ENCODE data around the gene HLA-DRB1. TPM values are rescaled to one million over a fixed set of nuclear protein-coding genes. Genes with fewer than 3 reads are reported as not detected.
"Not testable (repeated sequence)": the region's sequence is repeated elsewhere in the genome, so short reads cannot be mapped to it uniquely, and the experiment has no call there.

HLA-DRB1 gene
- total RNA-seq, 2 donors from 2014 or later = 7.4 to 15.1 TPM

GRCh38 chr6:32603888-32604287, 14.2 kb upstream of the HLA-DRB1 start:
- Mint-ChIP-seq H3K27ac (peak overlapping the region; percentile 44), H3K9me3 (peaks cover 1 to 6% of the 10 kb centered on the region in 2 donors), H3K4me1 (ENCODE audit: low read depth) (peaks cover 11% of the 10 kb centered on the region), H3K4me3 (peak overlapping the region; percentile 18 to 48), H3K36me3 (ENCODE audit: insufficient read depth in 2 of 2) (peaks cover 3 to 5% of the 10 kb centered on the region in 2 donors), H3K27me3 (ENCODE audit: low read depth) (no peaks in the 10 kb centered on the region)
- DNase-seq (no peak), ATAC-seq (replicated peaks in 1 of 2) (no peak)

GRCh38 chr6:32603222-32603621, 13.6 kb upstream of the HLA-DRB1 start:
- Mint-ChIP-seq H3K27me3 (ENCODE audit: low read depth) (no peaks in the 10 kb centered on the region), H3K27ac (no peak overlapping the region), H3K36me3 (ENCODE audit: insufficient read depth in 2 of 2) (peaks cover 3 to 5% of the 10 kb centered on the region in 2 donors), H3K4me1 (ENCODE audit: low read depth) (peaks cover 11% of the 10 kb centered on the region), H3K4me3 (no peak overlapping the region), H3K9me3 (peaks cover 1 to 6% of the 10 kb centered on the region in 2 donors)
- no peak for DNase-seq
- ATAC-seq (replicated peaks in 1 of 2) = no peak

DNA sequence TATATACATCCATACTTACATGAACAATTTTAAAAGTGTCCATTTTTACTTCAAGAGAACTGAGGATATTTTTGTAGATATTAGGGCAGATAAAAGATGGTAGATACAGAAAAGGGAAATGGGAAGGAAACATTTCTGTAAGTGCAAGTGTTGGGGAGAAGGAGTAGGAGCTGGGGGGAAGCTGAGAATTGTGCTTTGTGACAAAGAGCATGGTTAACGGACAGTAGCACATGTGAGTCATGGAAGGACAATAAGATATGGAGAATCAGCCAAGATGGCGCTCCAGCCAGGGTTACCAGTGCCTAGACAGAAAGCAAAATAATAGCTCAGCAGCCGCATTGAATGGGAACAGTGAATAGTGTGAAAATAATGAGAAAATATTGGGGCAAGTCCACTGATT, 12.7 kb upstream of the HLA-DRB1 start:
- H3K9me3 Mint-ChIP-seq = peaks cover 1 to 6% of the 10 kb centered on the region in 2 donors
- H3K27me3 Mint-ChIP-seq (ENCODE audit: low read depth) = no peaks in the 10 kb centered on the region
- H3K36me3 Mint-ChIP-seq (ENCODE audit: insufficient read depth in 2 of 2) = peaks cover 3 to 5% of the 10 kb centered on the region in 2 donors
- no peak for ATAC-seq (replicated peaks in 1 of 2)
- no peak overlapping the region for H3K27ac Mint-ChIP-seq
- peaks cover 11% of the 10 kb centered on the region for H3K4me1 Mint-ChIP-seq (ENCODE audit: low read depth)
- H3K4me3 Mint-ChIP-seq = no peak overlapping the region
- no peak for DNase-seq

- H3K27me3 Mint-ChIP-seq (ENCODE audit: low read depth) = no peaks in the 10 kb centered on the region
- DNase-seq (no peak), ATAC-seq (replicated peaks in 1 of 2) (no peak)
- peaks cover 1 to 2% of the 10 kb centered on the region in 2 donors for H3K9me3 Mint-ChIP-seq
- H3K27ac Mint-ChIP-seq = no peak overlapping the region
- H3K36me3 Mint-ChIP-seq (ENCODE audit: insufficient read depth in 2 of 2) = peaks cover 0 to 3% of the 10 kb centered on the region in 2 donors
- no peaks in the 10 kb centered on the region for H3K4me1 Mint-ChIP-seq (ENCODE audit: low read depth)
- H3K4me3 Mint-ChIP-seq = no peak overlapping the region
Measured at GRCh38 chr6:32597024-32597423, 7.4 kb upstream of the HLA-DRB1 start.

GRCh38 chr6:32590713-32591112, 1.1 kb upstream of the HLA-DRB1 start:
- not testable (repeated sequence) for H3K36me3 Mint-ChIP-seq (ENCODE audit: insufficient read depth in 2 of 2); H3K9me3 Mint-ChIP-seq; ATAC-seq (replicated peaks in 1 of 2); DNase-seq; H3K4me1 Mint-ChIP-seq (ENCODE audit: low read depth); H3K27ac Mint-ChIP-seq; H3K27me3 Mint-ChIP-seq (ENCODE audit: low read depth); H3K4me3 Mint-ChIP-seq

- H3K4me3 Mint-ChIP-seq = peak overlapping the region in 1 of 2 donors; percentile 32
- ATAC-seq (replicated peaks in 1 of 2) = no peak
Measured at GRCh38 chr6:32588156-32588555, 1.5 kb downstream of the HLA-DRB1 start.

DNA sequence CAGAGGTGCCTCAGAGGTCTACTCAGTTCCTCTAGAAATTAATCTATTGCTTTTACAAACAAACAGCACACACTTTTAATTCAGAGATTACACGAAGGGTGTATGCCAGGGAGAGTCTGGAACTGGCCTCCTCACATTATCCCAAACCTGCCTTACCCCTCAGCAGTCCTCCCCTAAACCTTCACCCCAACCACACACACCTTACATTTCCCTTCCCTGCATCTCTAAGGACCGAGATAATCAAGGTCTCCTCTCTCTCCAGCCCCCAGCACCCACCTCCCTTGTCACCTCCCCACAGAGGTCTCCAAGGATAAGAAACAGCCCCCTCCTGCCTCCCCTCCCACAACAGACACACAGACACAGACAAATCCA, 6.1 kb downstream of the HLA-DRB1 start:
- ATAC-seq (replicated peaks in 1 of 2) = peak in 1 of 2 donors; percentile 33
- H3K4me1 Mint-ChIP-seq (ENCODE audit: low read depth) = peaks cover 12% of the 10 kb centered on the region

More at GRCh38 chr6:32588156-32588555, 1.5 kb downstream of the HLA-DRB1 start:
- H3K9me3 Mint-ChIP-seq = no peaks in the 10 kb centered on the region
- H3K27ac Mint-ChIP-seq = no peak overlapping the region
- H3K36me3 Mint-ChIP-seq (ENCODE audit: insufficient read depth in 2 of 2) = no peaks in the 10 kb centered on the region
- peaks cover 6% of the 10 kb centered on the region for H3K27me3 Mint-ChIP-seq (ENCODE audit: low read depth)
- peaks cover 5% of the 10 kb centered on the region for H3K4me1 Mint-ChIP-seq (ENCODE audit: low read depth)
- no peak for DNase-seq

GRCh38 chr6:32581315-32582095, 8.1 kb downstream of the HLA-DRB1 start:
- H3K27ac Mint-ChIP-seq = no peak overlapping the region
- H3K9me3 Mint-ChIP-seq = no peaks in the 10 kb centered on the region
- no peaks in the 10 kb centered on the region for H3K27me3 Mint-ChIP-seq (ENCODE audit: low read depth)
- no peaks in the 10 kb centered on the region for H3K36me3 Mint-ChIP-seq (ENCODE audit: insufficient read depth in 2 of 2)
- peaks cover 12% of the 10 kb centered on the region for H3K4me1 Mint-ChIP-seq (ENCODE audit: low read depth)
- H3K4me3 Mint-ChIP-seq = no peak overlapping the region
- ATAC-seq (replicated peaks in 1 of 2) = no peak
- DNase-seq = no peak

More for the DNA sequence above, 6.1 kb downstream of the HLA-DRB1 start:
- no peaks in the 10 kb centered on the region for H3K36me3 Mint-ChIP-seq (ENCODE audit: insufficient read depth in 2 of 2)
- no peak for DNase-seq
- no peaks in the 10 kb centered on the region for H3K27me3 Mint-ChIP-seq (ENCODE audit: low read depth)
- no peak overlapping the region for H3K27ac Mint-ChIP-seq
- H3K4me3 Mint-ChIP-seq = peak overlapping the region in 1 of 2 donors; percentile 89
- H3K9me3 Mint-ChIP-seq = no peaks in the 10 kb centered on the region

DNA sequence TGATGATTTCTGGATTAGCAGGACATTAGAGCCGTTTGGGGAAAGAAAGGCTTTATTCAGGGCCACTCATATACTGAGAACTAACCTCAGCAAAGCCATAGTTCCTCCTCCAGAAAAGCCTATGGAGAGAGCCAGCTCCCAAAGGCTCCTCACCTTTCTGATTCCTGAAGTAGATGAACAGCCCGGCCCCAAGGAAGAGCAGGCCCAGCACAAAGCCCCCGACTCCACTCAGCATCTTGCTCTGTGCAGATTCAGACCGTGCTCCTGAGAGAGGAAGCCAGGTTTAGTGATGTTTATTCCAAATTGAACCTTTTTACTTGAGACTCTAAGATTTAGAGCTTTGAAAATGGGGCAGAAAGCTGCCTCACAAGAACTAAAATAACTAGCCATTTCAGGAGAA, 9.1 kb downstream of the HLA-DRB1 start:
- Mint-ChIP-seq H3K4me1 (ENCODE audit: low read depth) (peaks cover 12% of the 10 kb centered on the region), H3K9me3 (no peaks in the 10 kb centered on the region), H3K4me3 (no peak overlapping the region), H3K27ac (no peak overlapping the region), H3K27me3 (ENCODE audit: low read depth) (no peaks in the 10 kb centered on the region), H3K36me3 (ENCODE audit: insufficient read depth in 2 of 2) (no peaks in the 10 kb centered on the region)
- peak in 1 of 2 donors; percentile 4 for ATAC-seq (replicated peaks in 1 of 2)
- no peak for DNase-seq

- peaks cover 8% of the 10 kb centered on the region for H3K4me1 Mint-ChIP-seq (ENCODE audit: low read depth)
- H3K4me3 Mint-ChIP-seq = peak overlapping the region in 1 of 2 donors; percentile 43
- no peaks in the 10 kb centered on the region for H3K9me3 Mint-ChIP-seq
- no peaks in the 10 kb centered on the region for H3K36me3 Mint-ChIP-seq (ENCODE audit: insufficient read depth in 2 of 2)
- H3K27me3 Mint-ChIP-seq (ENCODE audit: low read depth) = no peaks in the 10 kb centered on the region
- no peak for DNase-seq
- ATAC-seq (replicated peaks in 1 of 2) = no peak
- H3K27ac Mint-ChIP-seq = no peak overlapping the region
Measured at GRCh38 chr6:32578962-32579361, 10.7 kb downstream of the HLA-DRB1 start.

GRCh38 chr6:32577493-32577892, 12.2 kb downstream of the HLA-DRB1 start:
- not testable (repeated sequence) for DNase-seq; H3K36me3 Mint-ChIP-seq (ENCODE audit: insufficient read depth in 2 of 2); ATAC-seq (replicated peaks in 1 of 2); H3K4me3 Mint-ChIP-seq; H3K27me3 Mint-ChIP-seq (ENCODE audit: low read depth); H3K27ac Mint-ChIP-seq; H3K9me3 Mint-ChIP-seq; H3K4me1 Mint-ChIP-seq (ENCODE audit: low read depth)

DNA sequence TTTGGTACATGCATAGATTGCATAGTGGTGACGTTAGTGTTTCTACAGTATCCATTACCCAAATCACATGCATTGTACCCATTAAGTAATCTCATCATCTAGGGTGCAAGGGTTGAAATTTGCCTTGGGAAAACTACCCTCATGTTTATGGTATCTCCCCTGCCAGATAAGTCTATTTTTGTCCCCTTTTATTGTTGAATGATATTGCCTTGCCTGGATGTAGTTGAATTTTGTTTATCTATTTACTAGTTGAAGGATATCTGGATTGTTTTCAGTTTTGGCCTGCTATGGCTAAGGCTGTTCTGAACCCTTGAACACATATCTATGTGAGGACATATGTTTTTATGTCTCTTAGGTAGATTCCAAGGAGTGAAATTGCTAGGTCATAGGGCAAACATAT, 13.4 kb downstream of the HLA-DRB1 start:
- no peaks in the 10 kb centered on the region for H3K9me3 Mint-ChIP-seq
- H3K27me3 Mint-ChIP-seq (ENCODE audit: low read depth) = no peaks in the 10 kb centered on the region

GRCh38 chr6:32570363-32570905, 19.2 kb downstream of the HLA-DRB1 start:
- H3K9me3 Mint-ChIP-seq = no peaks in the 10 kb centered on the region
- DNase-seq (no peak), ATAC-seq (replicated peaks in 1 of 2) (no peak)
- H3K27ac Mint-ChIP-seq = no peak overlapping the region
- no peaks in the 10 kb centered on the region for H3K36me3 Mint-ChIP-seq (ENCODE audit: insufficient read depth in 2 of 2)
- H3K4me1 Mint-ChIP-seq (ENCODE audit: low read depth) = peaks cover 7% of the 10 kb centered on the region
- H3K27me3 Mint-ChIP-seq (ENCODE audit: low read depth) = peaks cover 10% of the 10 kb centered on the region
- no peak overlapping the region for H3K4me3 Mint-ChIP-seq

More for the DNA sequence above, 13.4 kb downstream of the HLA-DRB1 start:
- DNase-seq = no peak
- Mint-ChIP-seq H3K4me1 (ENCODE audit: low read depth) (peaks cover 8% of the 10 kb centered on the region), H3K27ac (no peak overlapping the region), H3K36me3 (ENCODE audit: insufficient read depth in 2 of 2) (no peaks in the 10 kb centered on the region), H3K4me3 (no peak overlapping the region)
- no peak for ATAC-seq (replicated peaks in 1 of 2)

All from activated T-cell treated with anti-CD3 and anti-CD28 coated beads, Interleukin-2, amount 50 U/mL, for 72 hours (primary cell).